Stimulated activated CD8-positive, alpha-beta memory T cell treated with anti-CD3 and anti-CD28 coated beads, Interleukin-4, amount 100 ng/mL, for 4 hours (primary cell): ENCODE results near the gene SLC7A5.

ENCODE experiments used
- DNase-seq, 2 donors: peaks; one replicate each; pipeline ENCODE4 v3.0.0-alpha.2; 2020; ENCODE audit warnings: low read depth in 2 of 2, low spot score in 1 of 2

SLC7A5 gene

GRCh38 chr16:87846705-87847466, 22.4 kb downstream of the SLC7A5 start:
- DNase-seq = no peak

DNA sequence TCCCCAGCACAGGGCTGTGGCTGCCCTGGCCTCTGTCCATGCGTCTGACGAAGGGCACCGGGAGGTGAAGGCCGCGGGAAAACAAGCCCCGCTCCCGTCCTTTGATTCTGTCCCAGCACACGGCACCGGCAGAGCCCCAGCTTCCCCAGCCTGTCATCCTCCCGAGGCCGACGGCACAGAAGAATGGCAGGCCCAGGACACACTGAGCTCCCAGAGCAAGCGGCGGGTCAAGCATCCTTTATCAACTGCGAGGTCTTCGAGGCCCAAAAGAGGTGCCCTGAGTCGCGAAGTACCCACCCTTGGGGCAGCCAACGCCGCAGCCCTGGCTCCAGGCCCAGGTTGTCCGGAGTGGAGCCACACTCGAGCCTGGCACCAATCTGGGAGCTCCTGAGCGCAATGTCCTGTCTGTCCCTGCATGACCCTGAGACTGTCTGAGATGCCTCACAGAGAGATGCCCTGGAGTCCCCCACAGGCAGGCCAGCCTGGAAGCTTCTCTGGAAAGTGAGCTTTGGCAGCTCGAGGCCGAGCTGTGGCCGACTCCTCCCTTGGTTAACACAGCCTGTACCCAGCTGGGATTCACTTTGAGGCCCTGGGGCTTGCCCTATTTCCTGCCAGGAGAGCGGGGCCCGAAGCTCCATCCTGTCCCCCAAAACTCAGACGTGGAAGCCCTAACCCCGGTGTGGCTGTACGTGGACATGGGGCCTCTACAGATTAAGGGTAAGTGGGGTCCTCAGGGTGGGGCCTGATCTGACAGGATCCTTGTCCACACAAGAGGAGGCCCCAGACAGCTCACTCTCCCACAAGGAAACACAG, 23.3 kb downstream of the SLC7A5 start:
- no peak for DNase-seq

- DNase-seq = no peak
Measured at GRCh38 chr16:87845213-87845612, 24.1 kb downstream of the SLC7A5 start.

DNA sequence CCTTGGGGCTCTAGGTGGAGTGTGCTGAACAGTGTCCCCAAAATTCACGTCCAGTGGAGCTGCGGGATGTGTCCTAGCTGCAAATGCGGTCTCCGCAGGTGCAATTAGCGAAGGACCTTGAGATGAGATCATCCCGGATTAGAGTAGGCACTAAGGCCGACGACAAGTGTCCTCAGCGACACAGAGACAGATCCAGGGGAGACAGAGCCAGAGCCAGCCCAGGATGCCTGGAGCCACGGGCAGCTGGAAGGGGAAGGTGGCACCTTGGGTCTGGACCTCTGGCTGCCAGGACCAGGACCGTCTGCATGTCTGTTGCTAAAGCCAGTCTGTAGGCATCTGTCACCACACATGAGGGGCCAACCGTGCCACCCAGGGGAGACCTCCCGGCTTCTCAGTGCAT, 24.5 kb downstream of the SLC7A5 start:
- DNase-seq = no peak

DNA sequence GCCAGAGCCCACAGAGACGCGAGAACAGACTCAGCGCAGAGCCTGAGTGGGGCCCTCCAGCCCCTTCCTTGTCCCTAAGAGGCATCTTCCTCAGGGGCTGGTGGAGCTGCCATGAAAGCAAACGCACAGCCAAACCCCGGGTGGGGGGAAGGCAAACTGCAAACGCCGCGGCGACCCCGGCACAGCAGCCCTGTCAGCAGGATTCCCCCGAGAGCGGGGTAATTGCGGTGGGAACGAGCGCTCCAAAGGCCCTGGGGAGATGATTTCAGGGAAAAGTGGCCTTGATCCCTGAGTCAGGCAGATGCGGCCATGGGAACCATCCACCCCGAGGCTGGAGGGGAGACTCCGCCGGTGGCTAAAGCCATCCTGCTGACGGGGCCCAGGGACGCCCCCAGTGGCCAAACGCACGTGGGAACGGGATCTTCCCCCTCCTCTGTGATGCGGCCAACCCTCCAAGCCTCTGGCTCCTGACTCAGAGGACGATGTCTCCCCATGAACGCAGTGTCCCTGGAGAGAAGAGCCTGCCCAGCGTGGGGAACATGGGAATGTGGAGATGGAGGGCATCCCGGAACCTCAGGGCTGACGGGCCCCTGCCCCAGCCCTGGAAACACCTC, 25.1 kb downstream of the SLC7A5 start:
- no peak for DNase-seq

DNA sequence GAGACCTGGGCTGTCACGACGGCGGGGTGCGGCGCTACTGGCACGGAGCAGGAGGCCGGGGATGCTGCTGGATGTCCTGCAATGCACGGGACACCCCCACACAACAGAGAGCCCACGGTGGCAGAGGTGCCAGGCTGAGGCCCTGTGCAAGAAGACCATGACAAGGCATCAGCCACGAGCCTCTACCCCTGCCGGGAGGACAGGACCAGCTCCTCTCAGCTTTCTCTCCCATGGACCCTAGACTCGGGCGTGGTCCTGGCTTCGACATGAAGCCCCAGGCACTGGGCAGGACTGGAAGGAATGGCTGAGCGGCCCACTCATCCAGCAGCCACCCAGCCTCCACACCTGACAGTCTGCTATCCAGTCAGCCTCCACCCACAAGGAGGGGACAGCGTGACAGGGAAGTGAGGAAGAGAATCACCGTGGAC, 25.6 kb downstream of the SLC7A5 start:
- no peak for DNase-seq

DNA sequence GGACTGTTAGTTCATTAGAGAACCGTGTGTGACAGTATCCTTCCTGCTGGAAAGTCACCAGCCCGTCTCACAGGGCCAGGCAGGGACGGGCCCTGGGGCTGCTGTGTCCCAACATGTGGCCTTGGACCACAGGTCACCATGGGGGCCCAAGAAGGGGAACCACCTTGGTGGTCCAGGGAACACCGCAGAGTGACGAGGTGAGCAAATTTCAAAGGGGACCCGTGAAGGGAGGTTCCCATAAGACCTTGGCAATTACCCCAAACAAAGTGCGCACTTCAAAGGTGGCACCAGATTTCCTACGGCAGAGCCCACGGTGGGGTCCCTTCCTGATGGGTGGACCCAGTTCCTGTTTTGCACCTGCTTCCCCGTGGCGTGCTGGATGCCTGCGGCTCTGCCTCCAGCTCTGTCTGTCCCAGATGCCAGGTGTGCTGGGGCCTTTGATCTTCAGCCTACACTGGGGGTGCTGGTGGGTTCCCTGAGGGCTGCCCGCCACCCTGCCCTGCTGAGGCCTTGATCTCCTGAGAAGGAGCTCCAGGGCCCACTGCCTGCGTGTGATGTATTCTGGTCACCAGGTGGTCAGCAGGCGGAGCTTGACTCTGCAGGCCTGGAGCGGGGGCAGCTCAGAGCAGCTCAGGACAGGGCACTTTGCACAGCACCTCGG, 27.0 kb downstream of the SLC7A5 start:
- no peak for DNase-seq

DNA sequence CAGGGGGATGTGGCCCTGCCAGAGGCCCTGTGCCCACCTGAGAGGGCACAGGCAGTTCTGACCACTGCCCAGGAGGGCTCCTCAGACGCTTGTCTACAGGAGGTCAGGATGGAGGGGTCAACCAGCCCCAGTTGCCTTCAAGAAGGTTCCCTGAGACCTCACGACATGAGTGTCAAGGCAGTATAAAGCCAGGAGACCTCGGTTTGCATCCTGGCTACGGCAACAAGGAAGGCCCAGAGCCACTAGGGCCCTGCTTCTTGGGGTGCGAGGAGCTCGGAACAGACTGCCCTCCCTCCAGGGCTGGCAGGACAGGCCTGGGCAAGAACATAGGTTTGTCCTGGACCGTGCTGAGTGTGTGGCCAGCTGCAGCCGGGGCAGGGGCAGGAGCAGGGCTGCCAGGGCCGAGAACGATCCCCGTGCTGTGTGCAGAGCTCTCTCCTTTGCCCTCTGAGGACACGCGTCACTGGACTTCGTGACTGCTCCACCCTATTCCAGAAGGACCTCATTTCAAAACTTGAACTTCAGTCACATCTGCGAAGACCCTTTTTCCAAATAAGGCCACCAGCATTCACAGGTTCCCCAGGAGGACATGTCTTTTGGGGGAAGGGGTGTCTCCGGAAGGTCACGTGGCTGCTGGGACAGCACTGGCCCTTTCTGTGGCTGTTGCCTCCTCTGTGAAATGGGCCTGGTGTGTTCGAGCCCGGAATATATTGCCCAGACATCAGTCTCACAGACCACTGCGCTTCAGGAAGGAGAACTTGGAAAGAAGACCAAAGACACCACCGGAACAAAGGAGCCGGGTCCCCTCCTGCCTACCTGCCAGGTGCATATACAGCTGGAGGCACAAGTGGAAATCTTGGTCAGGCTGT, 27.7 kb downstream of the SLC7A5 start:
- no peak for DNase-seq

- no peak for DNase-seq
Measured at GRCh38 chr16:87840271-87840978, 28.9 kb downstream of the SLC7A5 start.

GRCh38 chr16:87839542-87840270, 29.6 kb downstream of the SLC7A5 start:
- no peak for DNase-seq

DNA sequence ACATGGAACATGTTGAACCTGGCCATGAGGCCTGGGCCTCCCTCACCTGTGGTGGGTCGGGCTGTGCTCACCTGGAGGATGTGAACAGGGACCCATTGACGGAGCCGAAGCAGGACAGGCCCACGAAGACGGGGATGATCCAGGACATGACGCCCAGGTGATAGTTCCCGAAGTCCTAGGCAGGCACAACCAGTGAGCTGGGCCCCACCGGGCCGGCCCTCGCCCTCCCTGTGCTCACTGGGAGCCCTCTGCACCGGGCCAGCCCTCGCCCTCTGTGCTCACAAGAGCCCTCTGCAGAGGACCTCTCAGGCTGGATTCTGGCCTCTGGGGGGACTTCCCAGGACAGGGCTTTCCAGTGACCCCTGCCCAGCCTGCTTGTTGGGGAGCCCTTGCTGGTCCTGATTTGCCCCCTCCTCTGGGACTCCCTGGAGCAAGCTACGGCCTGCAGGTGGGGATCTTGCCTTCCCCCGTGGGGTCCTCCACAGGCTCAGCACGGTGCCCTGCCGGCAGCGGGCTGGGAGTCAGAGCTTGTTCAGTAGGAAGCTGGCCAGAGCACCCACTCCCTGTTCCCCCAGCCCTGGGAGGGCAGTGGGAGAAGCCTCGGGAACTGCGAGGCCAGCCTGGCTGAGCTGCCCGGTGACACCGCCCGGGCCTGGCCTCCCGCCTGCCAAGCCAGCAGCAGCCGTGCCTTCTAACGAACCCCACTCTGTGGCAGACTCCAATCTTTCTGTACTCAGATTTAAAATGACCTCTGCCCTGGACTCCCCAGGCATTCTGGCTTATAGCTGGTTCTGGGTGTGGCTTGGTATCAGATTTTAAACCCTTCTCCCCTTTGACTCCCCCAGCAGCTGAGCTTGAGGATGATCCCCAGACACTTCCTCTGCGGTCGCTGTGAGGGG, 30.4 kb downstream of the SLC7A5 start:
- no peak for DNase-seq

- DNase-seq = no peak
Measured at GRCh38 chr16:87837627-87838289, 31.5 kb downstream of the SLC7A5 start.

- no peak for DNase-seq
Measured at GRCh38 chr16:87836844-87837581, 32.3 kb downstream of the SLC7A5 start.

DNA sequence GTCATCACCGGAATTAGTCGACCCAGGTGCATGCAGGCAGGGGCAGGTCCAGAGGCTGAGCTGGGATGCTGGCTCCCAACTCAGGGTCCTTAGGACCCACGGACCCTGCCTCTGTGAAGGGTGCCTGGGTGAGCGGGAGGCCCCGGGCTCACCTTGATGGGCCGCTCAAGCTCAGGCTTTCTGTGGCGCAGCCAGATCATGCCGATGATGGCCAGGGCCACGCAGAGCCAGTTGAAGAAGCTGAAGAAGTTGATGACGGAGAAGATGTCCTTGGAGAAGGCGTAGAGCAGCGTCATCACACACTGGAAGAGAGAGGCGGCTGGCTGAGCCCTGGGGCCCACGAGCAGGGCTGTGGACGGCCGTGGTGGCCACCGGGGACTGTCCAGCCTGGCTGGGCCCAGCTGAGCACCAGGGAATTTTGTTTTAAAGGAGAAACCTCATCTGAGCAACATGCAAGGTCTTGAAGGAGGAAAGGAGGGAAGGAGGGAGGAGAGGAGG, 32.9 kb downstream of the SLC7A5 start:
- DNase-seq = no peak

DNA sequence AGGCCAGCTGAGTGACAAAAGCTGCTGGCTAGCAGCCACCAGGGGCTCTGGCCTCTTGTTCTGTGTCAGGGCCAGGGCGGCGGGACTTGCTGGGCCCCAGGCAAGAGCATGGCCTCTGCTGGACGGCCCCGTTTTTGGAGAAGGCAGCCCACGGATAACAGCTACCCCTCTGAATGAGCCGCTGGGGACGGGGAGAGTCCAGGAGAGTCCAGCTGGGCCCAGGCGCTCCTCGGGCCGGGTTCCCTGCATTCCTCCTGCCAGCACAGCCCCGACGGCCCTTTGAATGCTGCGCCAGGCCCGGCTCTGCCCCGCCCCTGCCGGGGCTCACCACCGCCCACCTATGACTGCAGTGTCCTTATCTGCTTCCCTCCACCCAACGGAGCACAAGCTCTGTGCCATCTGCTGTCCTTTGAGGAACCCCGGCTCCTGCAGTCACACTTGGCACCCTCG, 33.4 kb downstream of the SLC7A5 start:
- DNase-seq = no peak

GRCh38 chr16:87834668-87835473, 34.4 kb downstream of the SLC7A5 start:
- DNase-seq = no peak
